Limb (tissue), 2 donors: ENCODE results near the gene CDK3.
"Not testable (repeated sequence)": the region's sequence is repeated elsewhere in the genome, so short reads cannot be mapped to it uniquely, and the experiment has no call there.

ENCODE experiments used
- DNase-seq, 2 donors: peaks; one replicate each; pipeline ENCODE4 v3.0.0-alpha.2; 2016; ENCODE audit errors: extremely low spot score in 2 of 2

CDK3 gene

DNA sequence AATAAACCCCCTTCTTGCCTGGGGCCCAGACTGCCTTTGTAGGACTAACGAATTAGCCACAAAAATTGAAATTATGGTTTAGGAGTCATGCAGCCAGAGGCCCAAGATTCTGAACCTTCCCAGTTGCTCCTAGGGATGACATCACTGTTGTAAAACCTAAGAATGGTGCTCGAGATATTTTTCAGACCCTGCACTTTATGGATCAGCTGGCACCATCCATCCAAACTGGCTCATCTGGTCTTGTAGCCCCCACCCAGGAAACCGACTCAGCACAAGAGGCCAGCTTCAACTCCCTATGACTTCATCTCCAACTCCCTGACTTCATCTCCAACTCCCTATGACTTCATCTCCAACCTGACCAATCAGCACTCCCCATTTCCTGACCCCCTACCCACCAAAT, 37.4 kb downstream of the CDK3 start:
- DNase-seq: no peak

DNA sequence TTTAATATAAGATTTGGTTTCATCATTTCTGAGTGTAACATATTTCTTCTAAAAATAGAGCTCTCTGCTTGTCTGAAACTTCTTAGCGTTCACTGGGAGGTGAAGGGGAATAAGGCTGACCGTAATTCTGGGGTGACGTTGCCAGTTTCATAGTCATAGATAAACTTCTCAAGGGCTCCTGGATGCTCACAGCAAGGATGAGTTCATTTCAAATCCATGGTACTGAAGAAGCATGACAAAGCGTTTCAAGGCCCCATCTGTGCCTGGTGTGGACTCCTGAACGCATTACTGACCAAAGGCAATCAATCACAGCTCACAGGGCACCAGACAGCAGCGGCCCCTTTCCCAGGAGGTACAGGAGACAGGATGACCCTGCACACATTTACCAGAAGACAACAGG, 38.5 kb downstream of the CDK3 start:
- no peak for DNase-seq

DNA sequence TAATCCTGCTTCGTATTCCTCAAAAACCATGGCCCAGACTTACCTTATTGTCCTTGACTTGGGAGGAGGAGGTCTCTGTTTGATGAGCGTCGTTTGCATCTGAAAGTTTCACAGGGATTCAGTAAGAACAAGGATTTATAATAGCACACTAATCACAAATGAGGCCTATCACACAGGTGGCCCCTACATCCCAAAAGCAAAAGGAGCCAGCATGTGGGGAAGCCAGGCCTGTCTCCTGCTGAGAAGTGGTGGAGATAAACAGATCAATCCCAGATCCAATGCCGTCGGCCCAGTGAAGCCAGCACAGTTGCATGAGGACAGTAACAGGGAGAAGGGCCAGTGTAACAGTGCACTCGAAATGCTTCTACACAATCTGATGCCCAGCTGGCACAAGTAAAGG, 39.7 kb downstream of the CDK3 start:
- DNase-seq: no peak

DNA sequence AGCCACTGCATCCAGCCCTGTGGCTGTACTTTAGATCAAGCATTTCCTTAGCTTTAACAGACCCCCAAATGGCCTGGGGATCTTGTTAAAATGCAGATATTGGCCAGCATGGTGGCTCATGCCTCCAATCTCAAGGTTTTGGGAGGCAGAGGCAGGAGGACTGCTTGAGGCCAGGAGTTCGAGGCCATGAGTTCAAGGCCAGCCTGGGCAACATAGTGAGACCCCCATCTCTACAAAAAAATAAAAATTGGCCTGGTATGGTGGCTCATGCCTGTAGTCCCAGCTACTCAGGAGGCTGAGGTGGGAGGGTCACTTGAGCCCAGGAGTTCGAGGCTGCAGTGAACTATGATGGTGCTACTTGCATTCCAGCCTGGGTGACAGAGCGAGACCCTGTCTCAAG, 42.2 kb downstream of the CDK3 start:
- not testable (repeated sequence) for DNase-seq

DNA sequence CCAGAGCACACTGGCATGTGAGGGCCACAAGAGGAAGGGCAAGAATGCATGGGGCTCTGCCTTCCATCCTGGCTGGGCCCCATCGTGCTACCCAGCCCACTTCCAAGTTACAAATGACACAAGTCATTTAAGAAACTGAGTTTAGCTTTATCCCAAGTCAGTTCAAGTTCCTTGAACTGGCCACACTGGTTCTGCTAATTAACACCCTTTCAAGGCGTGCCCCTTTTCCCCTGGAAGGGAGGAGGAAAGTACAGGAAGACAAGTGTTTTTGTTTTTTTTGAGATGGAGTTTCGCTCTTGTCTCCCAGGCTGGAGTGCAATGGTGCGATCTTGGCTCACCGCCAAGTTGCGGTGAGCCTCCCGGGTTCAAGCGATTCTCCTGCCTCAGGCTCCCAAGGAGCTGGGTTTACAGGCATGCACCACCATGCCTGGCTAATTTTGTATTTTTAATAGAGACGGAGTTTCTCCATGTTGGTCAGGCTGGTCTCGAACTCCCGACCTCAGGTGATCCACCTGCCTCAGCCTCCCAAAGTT, 43.9 kb downstream of the CDK3 start:
- DNase-seq: not testable (repeated sequence)

DNA sequence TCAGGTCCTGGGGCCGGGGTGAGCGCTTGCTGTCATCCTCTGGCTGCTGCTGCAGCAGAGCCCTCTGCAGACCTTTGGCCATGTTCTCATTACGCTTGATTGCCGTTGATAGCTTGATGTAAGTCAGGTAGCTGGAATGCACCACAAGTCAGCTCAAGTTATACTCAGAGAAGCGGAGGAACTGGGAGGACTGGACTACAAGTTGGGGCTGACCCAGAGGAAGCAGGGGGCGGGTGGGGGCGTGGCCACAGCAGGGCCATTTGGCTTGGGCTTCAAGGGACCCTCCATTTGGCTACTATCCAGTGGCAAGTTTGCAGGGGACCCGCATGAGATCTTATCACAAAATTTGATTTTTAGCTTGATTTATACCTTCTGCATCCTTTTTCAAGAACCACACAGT, 45.4 kb downstream of the CDK3 start:
- DNase-seq: no peak

DNA sequence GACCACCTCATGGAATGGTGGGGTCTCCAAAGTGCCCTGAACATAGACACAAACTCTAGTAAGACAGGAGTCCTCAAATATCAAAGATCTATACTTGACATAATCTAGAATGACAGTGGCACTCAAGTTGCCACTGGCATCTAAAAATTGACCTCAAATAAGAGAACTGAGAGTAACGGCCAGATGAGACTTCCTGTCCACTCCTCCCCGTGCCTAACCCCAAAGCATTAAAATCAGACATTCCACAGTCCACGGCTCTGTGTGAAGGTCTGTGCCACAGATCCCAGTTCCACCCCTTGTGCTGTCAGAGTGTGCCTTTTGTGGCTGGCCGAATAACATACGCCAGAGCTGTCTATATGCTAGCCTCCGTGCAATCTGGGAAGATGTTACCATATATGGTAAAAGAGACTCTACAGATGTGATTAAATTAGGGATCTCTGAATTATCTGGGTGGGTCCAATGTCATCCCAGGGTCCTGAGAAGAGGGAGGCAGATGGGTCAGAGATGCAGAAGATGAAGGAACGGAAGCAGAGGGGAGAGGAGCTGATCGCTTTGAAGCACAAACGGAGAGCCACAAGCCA, 47.5 kb downstream of the CDK3 start:
- no peak for DNase-seq

DNA sequence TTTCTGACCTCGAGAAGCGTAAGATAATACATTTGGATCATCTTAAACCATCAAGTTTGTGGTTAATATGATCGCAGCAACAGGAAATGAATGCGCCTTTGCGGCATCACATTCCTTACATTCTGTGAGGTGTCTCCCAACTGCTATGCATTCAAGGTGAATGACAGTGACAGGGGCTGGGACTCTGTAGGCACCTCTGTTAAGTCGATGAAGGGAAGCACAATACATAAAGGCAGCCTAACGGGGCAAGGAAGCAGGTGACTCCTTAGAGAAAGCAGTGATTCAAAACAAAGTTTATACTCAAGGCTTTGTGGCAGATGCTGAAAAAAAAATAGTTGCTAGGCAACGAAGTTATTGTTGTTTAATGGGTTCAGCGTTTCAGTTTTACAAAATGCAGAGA, 48.1 kb downstream of the CDK3 start:
- DNase-seq: no peak

DNA sequence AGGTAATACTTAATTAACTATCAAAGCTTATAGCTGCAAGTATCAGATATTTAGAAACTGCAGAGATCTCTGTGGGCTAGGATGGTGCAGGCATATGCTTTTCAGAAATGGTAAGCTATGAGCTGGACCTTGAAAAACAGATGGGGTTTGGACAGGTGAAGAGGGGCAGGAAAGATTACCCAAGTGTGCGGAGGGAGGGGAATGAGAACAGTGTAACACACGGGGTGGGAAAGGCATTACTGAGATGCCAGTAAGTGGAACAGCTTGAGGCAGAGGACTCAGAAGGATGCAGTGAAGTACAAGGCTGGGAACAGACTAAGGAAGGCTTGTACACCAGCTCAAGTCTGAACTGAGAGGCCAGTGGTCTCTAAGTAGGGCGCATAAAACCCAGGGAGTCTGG, 48.6 kb downstream of the CDK3 start:
- no peak for DNase-seq

DNA sequence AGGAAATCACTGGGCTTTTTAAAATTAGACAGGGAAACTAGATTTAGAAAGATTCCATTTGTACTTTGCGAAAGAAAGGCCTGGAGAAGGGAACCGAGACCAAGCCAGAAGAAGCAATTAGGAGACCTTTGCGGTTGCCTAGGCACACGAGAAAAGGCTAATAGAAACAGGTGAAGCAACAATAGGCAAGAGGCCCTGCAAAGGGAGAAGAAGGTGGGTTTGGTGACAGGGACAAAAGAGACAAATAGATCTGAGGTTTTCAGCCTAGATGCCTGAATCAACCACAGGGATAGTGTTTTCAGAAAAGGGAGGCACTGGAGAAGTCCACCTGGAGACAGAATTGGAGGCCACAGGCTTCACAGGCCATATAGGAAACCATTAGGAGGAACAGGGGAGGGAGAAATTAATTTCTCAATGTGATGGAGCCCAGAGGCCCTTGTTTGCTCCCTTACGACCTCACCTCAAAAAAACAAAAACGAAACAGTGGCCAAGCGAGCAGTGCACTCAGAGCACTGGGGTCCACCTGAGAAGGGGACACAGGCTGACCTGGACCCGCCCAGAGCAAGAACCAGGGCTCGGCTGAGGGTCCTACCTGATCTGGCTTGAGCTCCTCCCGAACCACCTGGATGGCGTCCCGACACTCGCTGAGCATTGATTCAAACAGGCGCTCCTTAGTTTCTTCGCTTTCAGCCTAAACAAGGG, 49.3 kb downstream of the CDK3 start:
- no peak for DNase-seq

DNA sequence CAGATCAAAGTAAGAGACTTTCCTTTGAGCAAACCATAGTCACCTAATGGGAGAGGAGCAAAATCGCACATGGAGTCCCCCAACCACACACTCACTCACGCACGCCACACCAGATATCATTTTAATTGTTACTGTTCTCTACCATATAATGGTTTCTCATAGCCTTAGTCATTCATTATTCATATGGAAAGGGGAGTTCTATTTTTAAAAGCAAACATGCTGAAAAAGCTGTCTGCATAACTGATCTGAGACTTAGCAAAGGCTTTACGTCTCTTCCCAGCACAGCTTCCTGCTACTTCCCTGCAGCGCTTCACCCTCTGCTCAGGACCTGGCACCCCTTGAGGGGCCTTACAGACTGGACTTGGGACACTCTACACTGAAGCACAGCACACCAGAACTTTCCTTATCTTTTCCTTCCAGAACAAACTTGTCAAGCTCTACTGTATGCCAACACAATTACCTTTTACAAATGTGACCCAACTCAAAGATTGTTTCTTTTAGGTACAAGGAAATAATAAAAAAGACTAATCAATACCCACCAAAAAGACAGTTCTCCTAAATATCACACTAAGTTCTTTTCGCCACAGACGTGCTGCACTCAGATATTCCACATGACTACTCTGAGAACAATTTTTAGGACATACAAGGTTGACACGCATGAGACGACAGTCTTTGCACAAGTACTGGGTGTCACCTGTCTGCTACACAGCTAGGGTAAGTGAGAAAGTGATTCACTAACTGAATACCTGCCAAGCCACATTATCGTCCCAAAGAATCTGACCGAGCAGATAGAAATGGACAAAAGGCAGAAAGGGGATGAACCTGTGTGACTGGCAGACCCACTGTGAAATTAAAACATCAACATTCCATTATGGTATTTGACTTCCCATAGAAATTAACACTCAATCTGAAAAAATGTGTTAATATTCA, 50.1 kb downstream of the CDK3 start:
- no peak for DNase-seq

DNA sequence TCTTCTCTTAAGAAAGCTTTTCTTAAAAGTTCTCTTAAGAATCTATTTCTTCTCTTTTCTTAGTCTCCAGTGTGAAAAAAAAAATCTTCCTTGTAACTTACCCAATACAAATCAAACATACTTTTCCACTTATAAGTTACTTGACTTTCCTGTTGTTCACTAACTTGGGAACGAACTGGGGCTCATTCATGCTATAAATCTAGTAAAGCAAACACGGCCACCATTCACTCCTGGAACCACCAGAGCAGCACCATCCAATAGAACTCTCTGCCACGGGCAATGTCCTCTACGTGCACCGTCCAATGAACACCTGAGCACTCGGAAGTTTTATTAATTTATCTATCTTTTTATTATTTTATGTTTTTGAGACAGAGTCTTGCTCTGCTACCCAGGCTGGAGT, 50.9 kb downstream of the CDK3 start:
- no peak for DNase-seq

DNA sequence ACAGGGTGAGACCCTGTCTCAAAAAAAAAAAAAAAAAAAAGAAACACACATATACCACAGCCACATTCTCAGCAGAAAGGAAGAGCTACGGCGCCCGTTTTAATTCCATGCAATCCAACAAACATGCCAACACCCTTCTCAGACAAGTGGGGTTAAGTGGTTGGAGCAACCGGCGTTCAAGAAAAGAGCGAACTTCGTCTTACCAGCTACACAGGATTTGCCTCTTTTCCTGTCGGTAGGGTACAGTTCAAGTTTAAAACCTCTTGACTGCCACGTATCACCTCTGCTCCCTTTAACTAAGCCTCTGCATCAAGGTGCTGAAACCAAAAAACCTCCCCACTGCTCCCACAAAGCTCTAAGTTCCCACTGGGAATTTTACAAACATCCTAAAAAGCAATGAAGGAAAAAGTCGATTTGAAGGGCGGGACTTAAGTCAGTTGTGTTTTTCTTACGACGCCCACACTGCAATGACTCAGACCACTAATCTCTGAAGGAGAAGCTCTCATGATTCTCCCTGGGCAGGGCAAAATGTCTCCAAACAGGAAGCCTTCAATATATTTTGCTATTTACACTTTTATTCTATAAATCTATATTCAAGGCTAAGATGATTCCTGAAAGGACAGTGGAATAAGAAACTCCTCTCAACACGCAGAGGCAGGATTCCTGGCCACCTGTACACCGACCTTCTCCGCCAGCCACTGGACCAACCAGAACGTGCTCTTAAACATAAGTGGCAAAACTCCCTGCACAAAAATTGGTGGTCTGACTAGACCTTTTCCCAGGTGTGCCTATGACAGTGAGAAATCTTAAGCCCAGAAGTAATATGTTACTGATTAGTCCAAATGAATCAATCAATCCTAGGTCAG, 52.8 kb downstream of the CDK3 start:
- DNase-seq: no peak

DNA sequence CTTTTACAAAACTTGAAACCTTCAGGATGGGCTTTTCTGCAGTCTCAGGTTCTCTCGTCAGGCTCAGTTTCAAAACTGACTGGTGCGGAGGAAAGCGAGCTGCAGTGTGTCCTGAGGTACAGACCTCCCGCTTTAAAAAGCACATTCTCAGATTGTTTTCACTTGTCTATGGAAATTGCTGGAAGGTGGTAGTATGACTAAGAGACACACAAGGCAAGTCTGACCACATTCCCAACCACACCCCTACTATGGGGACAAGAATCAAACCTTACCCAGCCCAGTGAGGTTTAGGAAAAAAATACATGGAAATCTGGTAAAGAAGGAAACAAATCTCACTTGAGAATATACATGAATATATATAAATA, 53.4 kb downstream of the CDK3 start:
- no peak for DNase-seq
